GM19099 (cell line): Measurements from ENCODE around the gene GPR183.

Experiments
- POLR2A ChIP-seq: IDR thresholded peaks from 3 replicates; pipeline ENCODE4 v1.6.1; 2011; ENCODE audit warnings: low read depth; ENCODE audit not compliant: insufficient read length; ENCODE audit errors: extremely low read depth

Gene GPR183

GRCh38 chr13:99344610-99345208, 37.5 kb upstream of the GPR183 start:
- no peak for TF ChIP-seq POLR2A

DNA sequence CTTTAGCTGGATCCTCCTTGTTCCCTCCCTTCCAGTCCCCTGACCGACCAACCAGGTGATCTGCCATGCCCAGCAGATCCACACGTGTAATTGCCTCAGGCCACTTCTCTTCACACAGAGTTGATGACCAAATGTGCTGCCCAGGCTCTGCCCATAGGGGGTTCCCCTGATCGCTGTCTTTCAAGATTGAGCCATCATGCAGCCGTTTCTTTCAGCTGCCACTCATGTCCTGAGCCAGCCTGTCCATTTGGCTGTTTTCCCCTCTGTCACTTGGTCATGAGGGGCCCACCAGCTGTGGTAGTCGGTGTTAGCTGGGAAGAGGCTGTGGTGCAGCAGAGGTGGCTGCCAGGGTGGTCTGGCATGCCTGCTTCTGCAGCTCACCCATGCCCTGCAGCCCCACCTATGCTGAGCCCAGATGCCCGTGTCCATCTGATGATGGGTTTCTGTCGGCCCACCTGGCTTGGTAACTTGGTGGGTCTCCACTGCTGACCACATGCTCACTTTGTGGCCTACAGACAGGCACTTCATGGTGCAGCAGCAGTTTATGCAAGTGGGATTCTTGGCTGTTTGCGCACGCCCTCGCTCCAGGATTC, 35.6 kb upstream of the GPR183 start:
- TF ChIP-seq POLR2A = no peak

DNA sequence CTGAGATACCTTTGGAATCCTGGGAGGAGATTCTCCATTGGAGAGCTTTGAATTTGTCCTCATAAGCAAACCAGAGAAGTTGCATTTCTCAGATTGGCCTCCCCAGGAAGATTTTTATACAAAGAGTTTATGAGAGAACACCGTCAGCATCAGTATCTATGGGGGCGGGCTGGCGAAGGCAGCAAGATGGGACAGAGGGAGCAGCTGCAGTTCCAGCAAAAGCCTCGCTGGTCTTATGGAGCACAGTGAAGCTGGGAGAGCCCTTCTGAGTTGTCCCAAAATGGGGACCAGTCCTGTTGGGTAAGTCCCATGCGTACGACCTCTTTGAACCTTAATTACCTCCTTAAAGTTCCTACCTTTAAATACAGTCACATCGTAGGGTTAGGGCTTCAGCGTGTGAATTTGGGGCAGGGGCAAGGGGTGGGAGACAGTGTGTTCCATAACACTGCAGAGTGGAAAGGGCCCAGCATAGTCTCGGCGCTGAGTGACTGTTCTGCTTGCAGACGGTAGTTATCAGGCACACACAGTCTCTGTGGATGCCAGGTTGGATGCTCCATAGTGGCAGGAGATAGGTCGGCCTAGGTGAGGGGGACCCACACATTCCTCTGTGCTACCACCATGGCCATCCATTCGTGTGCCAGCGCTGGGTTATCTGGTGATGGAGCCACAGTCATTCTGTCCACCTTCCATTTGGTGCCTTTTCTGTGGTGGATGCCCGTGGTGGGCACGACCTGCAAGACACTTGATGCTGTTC, 34.9 kb upstream of the GPR183 start:
- no peak for TF ChIP-seq POLR2A

GRCh38 chr13:99340638-99341037, 33.4 kb upstream of the GPR183 start:
- no peak for TF ChIP-seq POLR2A

DNA sequence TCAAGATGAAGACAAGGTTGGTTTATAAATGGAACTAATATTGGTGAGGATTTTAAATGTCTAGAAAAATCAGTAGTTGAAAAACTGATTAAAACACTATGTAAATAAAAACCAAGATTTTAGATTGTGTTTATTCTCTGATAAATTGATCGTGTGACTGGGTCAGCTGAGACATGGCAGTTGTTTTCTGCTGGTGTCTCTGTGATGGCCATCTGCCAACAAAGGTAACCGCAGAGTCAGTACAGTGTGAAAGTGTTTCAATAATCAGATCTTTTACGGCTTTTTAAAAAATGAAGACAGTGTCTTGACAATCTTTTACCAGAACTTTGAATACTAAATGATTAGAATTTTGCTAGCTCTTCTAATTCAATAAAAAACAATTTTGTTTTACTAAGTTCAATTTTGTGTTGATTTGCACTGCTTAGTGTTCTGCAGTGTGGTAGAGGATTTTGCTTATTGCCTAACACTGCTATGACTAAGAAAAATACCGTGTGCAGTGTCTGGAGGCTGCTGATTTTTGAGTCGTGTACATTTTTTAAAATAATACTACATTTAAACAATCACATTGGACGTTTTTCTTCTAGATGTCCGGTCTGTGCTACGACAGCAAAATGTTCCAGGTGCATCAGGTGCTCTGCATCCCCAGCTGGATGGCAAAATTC, 32.7 kb upstream of the GPR183 start:
- no peak for TF ChIP-seq POLR2A

DNA sequence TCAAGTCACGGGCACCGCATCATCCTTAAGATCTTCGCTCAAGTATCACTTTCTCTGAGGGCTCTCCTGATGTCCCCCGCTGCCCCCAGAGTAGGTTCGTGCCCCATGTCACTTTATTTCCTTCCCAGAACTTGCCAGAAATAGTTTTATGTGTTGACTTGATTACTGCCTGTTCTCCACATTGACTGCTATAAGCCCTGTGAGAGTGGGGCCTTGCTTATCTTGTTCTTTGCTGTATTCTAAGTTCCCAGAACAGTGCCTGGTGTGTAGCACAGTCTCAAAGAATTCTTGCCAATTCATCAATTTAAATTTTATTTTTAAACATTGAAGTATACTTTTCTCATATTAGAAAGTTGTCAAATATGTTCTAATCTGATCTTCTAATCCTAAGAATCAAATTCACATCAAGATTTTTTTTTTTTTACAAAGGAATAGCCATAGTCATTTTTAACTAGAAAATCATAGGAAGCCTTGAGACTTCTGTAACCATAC, 32.1 kb upstream of the GPR183 start:
- no peak for TF ChIP-seq POLR2A

GRCh38 chr13:99335603-99336002, 28.4 kb upstream of the GPR183 start:
- TF ChIP-seq POLR2A = no peak

- no peak for TF ChIP-seq POLR2A
Measured at GRCh38 chr13:99335087-99335486, 27.9 kb upstream of the GPR183 start.

GRCh38 chr13:99334221-99334620, 27.0 kb upstream of the GPR183 start:
- no peak for TF ChIP-seq POLR2A

- TF ChIP-seq POLR2A = no peak
Measured at GRCh38 chr13:99332456-99332855, 25.3 kb upstream of the GPR183 start.

DNA sequence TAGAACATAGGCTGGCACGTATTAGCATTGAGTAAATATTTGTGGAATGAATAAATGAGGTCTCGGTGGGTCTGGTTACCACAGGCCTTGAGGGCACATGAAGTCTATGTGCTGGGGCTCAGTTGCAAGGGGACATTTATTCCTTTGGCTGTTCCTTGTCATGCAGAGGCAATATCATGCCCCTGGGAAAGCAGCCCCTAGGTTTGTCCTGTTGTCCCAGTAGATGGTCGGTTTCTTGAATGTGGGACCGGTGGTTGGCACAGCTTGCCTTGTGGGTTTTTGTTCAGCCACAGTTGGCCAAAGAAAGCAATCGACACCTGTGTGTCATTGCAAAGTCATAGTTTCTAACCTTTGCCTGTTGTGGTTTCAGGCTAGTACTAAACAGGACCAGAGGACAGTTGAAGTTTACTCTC, 24.7 kb upstream of the GPR183 start:
- no peak for TF ChIP-seq POLR2A

DNA sequence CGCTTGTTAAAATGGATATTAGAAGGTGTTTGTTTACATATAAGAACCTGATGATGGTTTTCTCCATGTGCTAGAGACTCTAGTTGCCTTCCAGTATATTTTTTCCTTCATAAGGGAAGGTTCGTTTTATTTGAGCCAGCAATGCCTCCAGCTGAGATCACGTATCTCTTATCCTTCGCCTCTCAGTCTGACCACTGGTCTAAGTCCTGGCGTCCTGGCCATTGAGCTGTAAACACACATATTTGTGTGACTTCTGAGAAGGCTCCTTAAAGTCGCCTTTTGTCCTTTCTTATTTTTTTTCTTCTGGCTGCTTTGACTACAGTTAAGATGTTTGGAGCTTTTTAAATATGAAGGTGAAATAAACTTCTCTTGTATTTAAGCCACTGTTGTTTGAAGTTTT, 23.7 kb upstream of the GPR183 start:
- TF ChIP-seq POLR2A = no peak

DNA sequence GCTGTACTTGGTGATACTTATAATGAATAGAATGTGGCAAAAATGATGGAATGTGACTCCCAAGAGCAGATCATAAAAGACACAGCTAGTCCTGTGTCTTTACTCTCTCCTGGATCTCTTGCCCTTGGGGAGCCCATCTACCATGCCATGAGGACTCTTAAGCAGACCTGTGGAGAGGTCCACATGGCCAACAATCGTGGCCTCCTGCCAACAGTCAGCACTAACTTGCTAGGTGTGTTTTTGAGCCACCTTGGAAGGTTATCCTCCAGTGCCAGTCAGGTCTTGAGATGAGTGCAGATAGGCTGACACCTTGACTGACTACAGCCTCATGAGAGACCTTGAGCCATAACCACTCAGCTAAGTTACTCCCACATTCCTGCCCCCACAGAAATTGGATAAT, 22.3 kb upstream of the GPR183 start:
- TF ChIP-seq POLR2A = no peak

DNA sequence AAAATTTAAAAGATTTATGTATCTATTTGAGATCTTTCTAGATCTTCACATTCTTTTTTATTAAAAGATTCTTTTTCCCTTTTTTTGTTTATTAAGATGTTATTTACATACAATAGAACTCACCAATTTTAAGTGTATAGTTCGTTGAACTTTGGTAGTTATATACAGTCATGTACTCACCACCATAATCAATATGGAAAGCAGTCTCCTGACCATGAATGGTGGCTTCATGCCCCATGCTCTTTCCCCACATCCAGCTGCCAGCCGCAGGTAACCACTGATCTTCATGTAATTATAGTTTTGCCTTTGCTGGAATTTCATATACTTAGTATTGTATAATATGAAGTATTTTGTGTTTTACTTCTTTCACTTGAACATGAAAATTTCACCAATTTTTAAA, 20.6 kb upstream of the GPR183 start:
- no peak for TF ChIP-seq POLR2A

GRCh38 chr13:99327126-99327525, 19.9 kb upstream of the GPR183 start:
- no peak for TF ChIP-seq POLR2A
